Gastroesophageal sphincter (tissue), 3 donors: ENCODE data around the gene NPHP4.
"Not testable (repeated sequence)": the region's sequence is repeated elsewhere in the genome, so short reads cannot be mapped to it uniquely, and the experiment has no call there.

Experiments
- CTCF ChIP-seq, 4 experiments: fragments of 200-600 bp in 2 of 4; fragments of 450-650 bp in 2 of 4; sonication (generic) in 1 of 4; IDR thresholded peaks; one replicate each; pipeline ENCODE4 v1.5.1; 2017 to 2019; ENCODE audit warnings: antibody characterized with exemption in 4 of 4, mild to moderate bottlenecking in 2 of 4, moderate library complexity in 2 of 4
- POLR2A ChIP-seq, 2 donors: fragments of 450-650 bp; IDR thresholded peaks; one replicate each; pipeline ENCODE4 v1.6.1; 2017; ENCODE audit warnings: antibody characterized with exemption in 2 of 2, mild to moderate bottlenecking in 2 of 2, moderate library complexity in 1 of 2
- POLR2AphosphoS5 ChIP-seq: sonication (generic); formaldehyde crosslinking; IDR thresholded peaks from one replicate; pipeline ENCODE4 v1.6.1; 2017; ENCODE audit warnings: antibody characterized with exemption

DNA sequence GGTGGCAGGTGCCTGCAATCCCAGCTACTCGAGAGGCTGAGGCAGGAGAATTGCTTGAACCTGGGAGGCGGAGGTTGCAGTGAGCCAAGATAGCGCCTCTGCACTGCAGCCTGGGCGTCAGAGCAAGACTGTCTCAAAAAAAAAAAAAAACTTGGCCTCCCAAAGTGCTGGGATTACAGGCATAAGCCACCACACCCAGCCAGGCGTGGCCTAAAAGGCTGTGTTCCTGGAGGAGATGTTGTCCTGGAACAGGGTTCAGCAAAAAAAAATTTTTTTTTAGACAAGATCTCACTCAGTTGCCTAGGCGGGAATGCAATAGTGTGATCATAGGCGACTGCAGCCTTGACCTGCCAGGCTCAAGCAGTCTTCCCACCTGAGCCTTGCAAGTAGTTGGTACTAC, 25.4 kb upstream of the NPHP4 start:
- TF ChIP-seq POLR2A (IDR thresholded peaks at IDR 0.05); CTCF (IDR thresholded peaks at IDR 0.05); POLR2AphosphoS5: not testable (repeated sequence)
